Fibroblast of lung (primary cell): ENCODE data around the gene TEX50. TPM values are rescaled to one million over a fixed set of nuclear protein-coding genes. Genes with fewer than 3 reads are reported as not detected.
A peak's percentile ranks its signal among the peaks of the same experiment; 100 is the strongest.
"Not testable (repeated sequence)": the region's sequence is repeated elsewhere in the genome, so short reads cannot be mapped to it uniquely, and the experiment has no call there.

ENCODE experiments used
- DNase-seq, 2 donors: peaks; one replicate each; pipeline versions ENCODE4 v3.0.0 to v3.0.0-alpha.2; 2010; ENCODE audit warnings: low read depth in 2 of 2
- H2AFZ ChIP-seq: 2 replicates; pipeline ENCODE4 v1.5.1; 2012; ENCODE audit warnings: low read length, control low read depth, inconsistent platforms
- H3K27ac ChIP-seq: 2 replicates; pipeline ENCODE4 v1.5.1; 2011; ENCODE audit warnings: low read length, control low read depth; ENCODE audit not compliant: insufficient read depth
- H3K27me3 ChIP-seq: 2 replicates; pipeline ENCODE4 v1.5.1; 2011; ENCODE audit warnings: mild to moderate bottlenecking, low read length; ENCODE audit not compliant: control insufficient read depth, insufficient read depth
- H3K36me3 ChIP-seq: 2 replicates; pipeline ENCODE4 v1.5.1; 2011; ENCODE audit warnings: low read length; ENCODE audit not compliant: control insufficient read depth, insufficient read depth
- H3K4me1 ChIP-seq: 2 replicates; pipeline ENCODE4 v1.5.1; 2011; ENCODE audit warnings: low read length; ENCODE audit not compliant: control insufficient read depth, insufficient read depth; ENCODE audit errors: extremely low read depth
- H3K4me2 ChIP-seq: 2 replicates; pipeline ENCODE4 v1.5.1; 2011; ENCODE audit warnings: low read length, control low read depth; ENCODE audit not compliant: insufficient read depth; ENCODE audit errors: extremely low read depth
- H3K4me3 ChIP-seq, 4 experiments: fragments of 200-600 bp in 1 of 4; sonication (generic) in 1 of 4; replicated peaks in 1 of 4; 2 replicates each; pipeline ENCODE4 v1.5.1; 2011 to 2016; ENCODE audit warnings: low read length in 4 of 4, low read depth in 3 of 4, mild to moderate bottlenecking in 3 of 4, control low read depth in 2 of 4, inconsistent platforms in 1 of 4, mixed read lengths in 1 of 4; ENCODE audit not compliant: insufficient read depth in 1 of 4; ENCODE audit errors: control extremely low read depth in 1 of 4
- H3K79me2 ChIP-seq: 2 replicates; pipeline ENCODE4 v1.5.1; 2012; ENCODE audit warnings: mild to moderate bottlenecking, low read length, inconsistent platforms; ENCODE audit not compliant: control insufficient read depth, insufficient read depth
- H3K9ac ChIP-seq: 2 replicates; pipeline ENCODE4 v1.5.1; 2011; ENCODE audit warnings: mild to moderate bottlenecking, low read length, control low read depth; ENCODE audit not compliant: insufficient read depth
- H3K9me3 ChIP-seq: 2 replicates; pipeline ENCODE4 v1.5.1; 2012; ENCODE audit warnings: low read depth, low read length; ENCODE audit not compliant: control insufficient read depth, insufficient read depth
- H4K20me1 ChIP-seq: 2 replicates; pipeline ENCODE4 v1.5.1; 2011; ENCODE audit warnings: low read length; ENCODE audit not compliant: control insufficient read depth, insufficient read depth; ENCODE audit errors: extremely low read depth
- CTCF ChIP-seq, 2 donors: IDR thresholded peaks in 1 of 2; conservative IDR thresholded peaks in 1 of 2; 1 replicate in 1 of 2; 2 replicates in 1 of 2; pipeline ENCODE4 v1.5.1; 2011 to 2012; ENCODE audit warnings: low read length in 2 of 2, control low read depth in 1 of 2, inconsistent platforms in 1 of 2, low read depth in 1 of 2, mild to moderate bottlenecking in 1 of 2
- EZH2 ChIP-seq: IDR thresholded peaks from 2 replicates; pipeline ENCODE4 v1.5.1; 2012; ENCODE audit warnings: low read length, control low read depth, mild to moderate bottlenecking; ENCODE audit errors: missing control alignments
- polyA plus RNA-seq, 2 donors: library from polyadenylated mRNA; depleted of rRNA in 1 of 2; stranded (reverse) in 1 of 2; unstranded in 1 of 2; fragments of >200 nt; gene quantifications; 2 replicates each; pipeline ENCODE4 v1.2.1, GENCODE V29; 2011 to 2012; ENCODE audit warnings: missing spikeins in 1 of 2
- total RNA-seq: library from RNA; depleted of rRNA; stranded (reverse); fragments of >200 nt; gene quantifications from 2 replicates; pipeline ENCODE4 v1.2.1, GENCODE V29; 2014

The TEX50 gene
- total and polyA plus RNA-seq, 2 donors (not counting 1 experiment from before 2014, with no cell fraction given) = not detected

GRCh38 chr1:173682184-173682583 lies 47.0 kb downstream of the TEX50 start:
- Histone ChIP-seq H3K4me2 (no peak overlapping the region), H3K4me3 (no peak overlapping the region), H3K36me3 (no peaks in the 10 kb centered on the region), H4K20me1 (no peaks in the 10 kb centered on the region), H3K27ac (no peak overlapping the region), H3K4me1 (no peaks in the 10 kb centered on the region), H2AFZ (no peak overlapping the region), H3K9ac (no peak overlapping the region), H3K9me3 (no peaks in the 10 kb centered on the region), H3K79me2 (no peaks in the 10 kb centered on the region), H3K27me3 (no peaks in the 10 kb centered on the region)
- no peak for TF ChIP-seq CTCF (conservative IDR thresholded peaks at IDR 0.05 in 1 of 2, IDR thresholded peaks at IDR 0.05 in 1 of 2; ENCODE audit: low read depth in 1 of 2, low read length in 2 of 2)
- no peak for TF ChIP-seq EZH2
- peak in 1 of 2 donors; percentile 2 for DNase-seq

- H3K4me1 ChIP-seq = not testable (repeated sequence)
These were observed 48.7 kb downstream of the TEX50 start for GRCh38 chr1:173683838-173684237.

GRCh38 chr1:173685121-173685520 lies 50.0 kb downstream of the TEX50 start:
- not testable (repeated sequence) for H3K4me1 ChIP-seq, H3K9me3 ChIP-seq, H3K4me3 ChIP-seq, H4K20me1 ChIP-seq, H3K4me2 ChIP-seq, H3K9ac ChIP-seq, H2AFZ ChIP-seq, H3K27ac ChIP-seq, H3K36me3 ChIP-seq, H3K27me3 ChIP-seq, H3K79me2 ChIP-seq, DNase-seq

More at GRCh38 chr1:173683838-173684237, 48.7 kb downstream of the TEX50 start:
- H3K27me3 ChIP-seq, H3K27ac ChIP-seq, H4K20me1 ChIP-seq, H2AFZ ChIP-seq, H3K9me3 ChIP-seq, H3K9ac ChIP-seq, H3K4me3 ChIP-seq, DNase-seq, H3K79me2 ChIP-seq, H3K4me2 ChIP-seq, H3K36me3 ChIP-seq: not testable (repeated sequence)

Other genes starting within 250 kb of the TEX50 start
- gene PRDX6, start 158.0 kb upstream of the TEX50 start, total RNA-seq = 138 and 183 TPM in 2 replicates
- 307 and 384 TPM in 2 replicates for gene PRDX6, start 158.0 kb upstream of the TEX50 start, polyA plus RNA-seq
- not detected in 2 replicates for gene SLC9C2, start 32.3 kb upstream of the TEX50 start, total RNA-seq
- gene SLC9C2, start 32.3 kb upstream of the TEX50 start, polyA plus RNA-seq = not detected in 2 replicates
- 1.3 and 1.7 TPM in 2 replicates for gene ANKRD45, start 34.5 kb downstream of the TEX50 start, total RNA-seq
- gene ANKRD45, start 34.5 kb downstream of the TEX50 start, polyA plus RNA-seq = 0.34 and 0.43 TPM in 2 replicates
- 34.9 and 47.2 TPM in 2 replicates for gene KLHL20, start 79.6 kb downstream of the TEX50 start, total RNA-seq
- gene KLHL20, start 79.6 kb downstream of the TEX50 start, polyA plus RNA-seq = 23.3 and 29.2 TPM in 2 replicates
- 12.3 and 17.8 TPM in 2 replicates for gene DARS2, start 189.3 kb downstream of the TEX50 start, total RNA-seq
- 19.5 and 26.7 TPM in 2 replicates for gene DARS2, start 189.3 kb downstream of the TEX50 start, polyA plus RNA-seq
- 7.2 and 16.0 TPM in 2 replicates for gene CENPL, start 189.5 kb downstream of the TEX50 start, total RNA-seq
- 9.9 and 16.5 TPM in 2 replicates for gene CENPL, start 189.5 kb downstream of the TEX50 start, polyA plus RNA-seq
- 502 and 1,016 TPM in 2 replicates for gene GAS5, start 232.7 kb downstream of the TEX50 start, total RNA-seq
- gene GAS5, start 232.7 kb downstream of the TEX50 start, polyA plus RNA-seq = 451 and 810 TPM in 2 replicates
- gene ZBTB37, start 233.0 kb downstream of the TEX50 start, total RNA-seq = 6.7 and 8.3 TPM in 2 replicates
- 2.4 and 3.0 TPM in 2 replicates for gene ZBTB37, start 233.0 kb downstream of the TEX50 start, polyA plus RNA-seq